GM21786 (cell line): Measurements from ENCODE around the gene ONECUT3.

Experiments
- ATAC-seq: cut with Tn5 transposase; IDR thresholded peaks from one replicate; pipeline ENCODE4 v1.9.1; 2021; ENCODE audit not compliant: unreplicated experiment

ONECUT3 gene

DNA sequence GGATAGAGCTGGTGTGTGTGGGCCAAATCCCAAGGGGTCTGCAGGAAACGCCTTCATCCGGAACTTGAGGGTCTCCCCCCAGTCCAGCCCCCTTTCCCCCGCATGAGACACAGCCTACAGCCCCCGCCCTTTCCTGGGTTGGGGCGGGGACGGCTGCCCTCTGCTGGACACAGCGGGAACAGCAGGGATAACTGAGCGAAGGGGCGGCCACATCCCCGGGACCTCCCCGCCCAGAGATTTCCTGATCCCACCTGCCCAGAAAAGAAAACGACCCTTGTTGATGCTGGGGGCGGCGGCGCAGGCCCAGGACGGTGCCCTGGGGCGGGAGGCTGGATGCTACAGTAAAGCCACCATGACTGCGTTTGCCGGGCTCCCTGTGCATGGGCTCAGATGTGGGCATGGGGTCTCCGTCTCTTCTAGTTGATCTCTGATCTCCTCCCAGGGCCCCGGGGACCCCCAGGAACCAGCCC is 14.2 kb downstream of the ONECUT3 start:
- ATAC-seq, result no peak

DNA sequence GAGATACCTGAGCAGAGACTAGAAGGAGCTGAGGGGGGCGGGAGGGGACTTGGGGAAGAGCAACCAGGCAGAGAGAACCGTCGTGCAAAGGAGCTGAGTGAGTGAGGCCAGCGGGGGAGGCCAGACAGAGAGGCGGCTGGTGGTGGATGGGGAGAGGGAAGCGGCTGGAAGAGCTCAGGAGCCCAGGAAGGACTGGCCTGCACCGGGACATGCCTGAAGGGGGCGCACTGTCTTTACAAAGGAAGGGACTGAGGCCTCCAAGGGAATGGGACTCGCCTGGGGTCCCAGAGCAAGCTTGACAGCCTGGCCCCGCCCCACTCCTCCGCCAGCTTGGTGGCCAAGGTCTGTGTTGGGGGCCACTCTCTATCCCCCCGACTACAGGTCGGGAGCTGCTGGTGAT is 14.9 kb downstream of the ONECUT3 start:
- ATAC-seq, result no peak

DNA sequence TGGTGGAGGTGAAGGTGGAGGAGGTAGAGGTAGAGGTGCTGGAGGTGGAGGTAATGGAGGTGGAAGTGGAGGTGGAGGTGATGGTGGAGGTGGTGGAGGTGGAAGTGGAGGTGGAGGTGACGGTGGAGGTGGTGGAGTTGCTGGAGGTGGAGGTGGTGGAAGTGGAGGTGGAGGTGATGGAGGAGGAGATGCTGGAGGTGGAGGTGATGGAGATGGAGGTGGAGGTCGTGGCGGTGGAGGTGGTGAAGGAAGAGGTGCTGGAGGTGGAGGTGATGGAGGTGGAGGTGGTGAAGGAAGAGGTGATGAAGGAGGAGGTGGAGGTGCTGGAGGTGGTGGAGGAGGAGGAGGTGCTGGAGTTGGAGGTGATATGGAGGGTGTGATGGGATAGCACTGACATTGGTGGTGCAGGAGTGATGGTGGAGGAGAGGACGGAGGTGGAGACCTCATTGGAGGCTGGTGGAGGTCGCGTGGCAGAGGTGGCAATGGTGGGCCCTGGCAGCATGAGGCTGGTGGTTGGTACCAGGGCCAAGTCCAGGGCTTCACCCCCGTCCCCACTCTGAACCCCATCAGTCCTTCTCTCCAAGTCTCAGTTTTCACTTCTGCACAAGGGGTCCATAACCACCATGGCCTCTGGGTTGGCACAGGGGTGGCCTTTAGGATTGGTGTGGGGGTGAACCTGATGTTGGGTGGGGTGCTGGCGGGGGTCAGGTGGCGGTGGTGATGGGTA is 15.8 kb downstream of the ONECUT3 start:
- no peak for ATAC-seq

DNA sequence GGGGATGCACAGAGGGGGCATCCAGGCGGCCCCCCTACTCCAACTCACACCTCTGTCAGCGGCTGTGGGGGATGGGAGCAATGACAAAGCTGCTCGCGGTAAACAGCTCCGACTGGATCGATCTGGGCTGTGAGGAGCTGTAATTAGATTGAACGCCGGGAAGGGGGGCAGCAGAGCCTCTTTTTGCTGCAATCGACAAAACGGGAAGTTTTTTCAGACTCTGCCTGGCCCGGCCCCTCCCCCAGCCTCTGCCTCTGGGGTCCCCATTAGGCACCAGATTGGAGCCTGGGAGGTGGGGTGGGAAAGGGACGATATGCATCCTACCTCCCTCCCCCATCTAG is 16.3 kb downstream of the ONECUT3 start:
- ATAC-seq, result no peak

DNA sequence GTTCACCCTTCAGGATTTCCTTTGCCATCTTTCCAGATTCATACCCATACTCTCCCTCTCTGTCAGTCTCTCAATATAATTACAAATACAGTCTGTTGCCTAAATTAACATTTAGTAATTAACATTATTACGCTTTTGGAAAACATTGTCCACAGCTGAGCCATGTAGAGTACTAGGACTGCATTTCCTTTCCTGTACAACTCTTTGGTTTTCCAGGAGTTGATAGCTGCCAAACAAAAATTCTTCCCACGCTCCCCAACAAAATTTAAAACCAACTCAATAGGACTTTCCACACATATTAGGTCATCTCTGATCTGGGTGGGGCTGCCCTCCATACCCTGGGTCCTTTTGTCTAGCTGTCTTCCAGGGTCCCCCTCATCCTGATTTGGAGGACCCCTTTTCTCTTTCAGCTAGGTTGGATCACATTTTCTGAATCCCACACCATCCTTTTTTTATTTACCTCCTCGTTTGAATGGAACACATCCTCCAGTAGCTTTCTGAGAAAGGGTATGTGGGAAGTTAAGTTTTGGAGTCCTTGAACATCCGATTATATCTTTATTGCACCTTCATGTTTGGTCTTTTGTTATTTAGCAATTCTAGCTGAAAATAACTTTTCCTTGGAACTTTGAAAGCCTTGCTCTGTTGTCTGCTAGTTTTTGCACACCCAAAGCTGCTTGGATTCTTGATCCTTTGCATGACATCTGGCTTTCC is 17.7 kb downstream of the ONECUT3 start:
- no peak for ATAC-seq

DNA sequence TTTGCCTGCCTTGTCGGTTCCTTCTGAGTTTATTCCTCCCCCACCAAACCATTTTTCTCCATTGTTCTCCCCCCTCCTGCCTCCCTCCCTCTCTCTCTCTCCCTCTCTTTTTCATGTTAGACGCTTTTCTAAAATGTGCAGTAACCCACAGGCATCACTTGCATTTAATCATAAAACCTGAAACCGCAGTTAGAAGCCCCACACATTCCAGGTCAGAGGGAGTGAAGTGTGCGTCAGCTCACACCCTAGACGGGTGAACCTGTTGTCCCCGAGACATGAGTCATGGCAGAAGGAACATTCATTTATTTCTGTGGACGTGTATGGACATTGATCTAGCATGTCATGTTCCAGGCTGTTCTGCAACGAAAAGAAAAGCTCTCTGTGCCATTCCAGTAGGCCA is 19.9 kb downstream of the ONECUT3 start:
- no peak for ATAC-seq

DNA sequence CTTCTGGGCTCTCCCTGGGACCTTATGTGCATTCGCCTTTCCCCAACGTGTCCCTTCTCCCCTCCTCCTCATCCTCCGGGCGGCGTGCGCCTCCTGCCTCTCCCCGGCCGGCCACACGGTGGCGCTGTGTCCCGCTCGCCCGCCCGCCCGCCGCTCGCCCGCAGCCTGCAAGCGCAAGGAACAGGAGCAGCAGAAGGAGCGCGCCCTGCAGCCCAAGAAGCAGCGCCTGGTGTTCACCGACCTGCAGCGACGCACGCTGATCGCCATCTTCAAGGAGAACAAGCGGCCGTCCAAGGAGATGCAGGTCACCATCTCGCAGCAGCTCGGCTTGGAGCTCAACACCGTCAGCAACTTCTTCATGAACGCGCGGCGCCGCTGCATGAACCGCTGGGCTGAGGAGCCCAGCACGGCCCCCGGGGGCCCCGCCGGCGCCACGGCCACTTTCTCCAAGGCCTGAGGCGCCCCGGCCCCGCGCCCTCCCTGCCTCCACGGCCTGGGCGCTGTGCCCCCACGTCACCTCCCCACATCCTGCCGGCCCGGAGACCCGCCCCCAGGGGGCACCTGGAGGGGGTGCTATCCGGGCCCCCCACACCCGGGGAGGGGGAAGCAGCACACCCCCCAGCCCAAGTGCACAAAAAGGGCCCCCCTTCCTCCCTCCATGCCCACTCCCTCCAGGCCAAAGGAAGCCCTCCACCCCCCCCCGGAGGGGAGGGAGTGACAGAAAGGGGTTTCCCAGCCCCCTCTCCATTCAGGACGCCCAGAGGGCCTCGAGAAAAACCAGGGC is 21.9 kb downstream of the ONECUT3 start:
- ATAC-seq, result no peak

DNA sequence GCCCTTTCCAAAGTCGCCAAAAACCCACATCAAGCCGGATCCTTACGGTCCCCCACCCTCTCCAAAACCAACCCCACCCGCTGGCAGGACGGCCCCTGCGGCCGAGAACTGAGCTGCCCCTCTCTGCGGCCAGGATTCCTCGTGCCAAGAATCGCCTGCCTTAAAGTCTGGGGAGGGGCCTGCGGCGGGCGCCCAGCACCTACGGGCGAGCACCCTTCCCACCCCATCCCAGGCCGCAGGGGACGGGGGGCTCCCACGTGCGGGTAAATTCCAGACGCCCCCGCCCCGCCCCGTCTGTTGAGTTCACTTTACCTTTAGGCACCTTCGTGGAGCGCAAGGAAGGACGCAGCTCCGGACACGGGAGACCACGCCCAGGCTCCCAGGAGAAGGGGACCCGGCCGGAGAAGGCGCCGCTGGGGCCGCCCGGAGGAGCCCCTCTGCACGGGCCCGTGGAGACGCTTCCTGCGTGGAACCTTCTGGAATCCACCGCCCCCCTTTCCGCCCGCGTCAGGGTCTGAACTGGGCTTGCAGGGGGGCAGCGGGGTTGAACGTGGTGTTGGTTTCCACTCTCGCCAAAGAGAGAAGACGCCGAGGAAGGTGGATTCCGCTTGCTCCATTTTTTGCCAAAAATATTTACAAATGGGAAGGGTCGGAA is 22.8 kb downstream of the ONECUT3 start:
- no peak for ATAC-seq

DNA sequence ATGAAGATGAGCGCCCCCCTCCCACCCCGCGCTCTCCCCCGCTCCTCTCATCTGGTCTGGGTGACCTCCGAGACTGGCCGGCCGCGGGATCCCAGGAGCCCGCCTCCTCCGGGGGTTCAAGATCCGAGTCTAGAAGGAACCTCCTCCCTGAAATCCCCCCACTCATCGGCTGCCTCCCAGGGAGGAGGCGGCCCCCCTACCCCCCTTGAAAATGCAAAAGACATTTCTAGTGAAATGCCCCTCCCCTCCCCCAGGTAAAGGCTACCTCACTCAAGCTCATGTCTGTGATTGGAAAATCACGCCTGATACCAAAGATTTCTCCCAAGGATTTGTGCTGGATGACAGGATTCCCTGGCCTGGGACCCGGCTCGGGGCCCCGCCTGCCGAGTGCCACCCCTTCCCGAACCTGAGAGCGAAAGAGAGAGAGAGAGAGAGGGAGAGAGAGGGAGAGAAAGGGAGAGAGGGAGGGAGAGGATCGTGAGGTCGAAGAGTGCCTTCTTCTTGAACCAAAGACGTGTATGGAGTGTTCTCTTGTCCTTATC is 23.4 kb downstream of the ONECUT3 start:
- ATAC-seq, result no peak

DNA sequence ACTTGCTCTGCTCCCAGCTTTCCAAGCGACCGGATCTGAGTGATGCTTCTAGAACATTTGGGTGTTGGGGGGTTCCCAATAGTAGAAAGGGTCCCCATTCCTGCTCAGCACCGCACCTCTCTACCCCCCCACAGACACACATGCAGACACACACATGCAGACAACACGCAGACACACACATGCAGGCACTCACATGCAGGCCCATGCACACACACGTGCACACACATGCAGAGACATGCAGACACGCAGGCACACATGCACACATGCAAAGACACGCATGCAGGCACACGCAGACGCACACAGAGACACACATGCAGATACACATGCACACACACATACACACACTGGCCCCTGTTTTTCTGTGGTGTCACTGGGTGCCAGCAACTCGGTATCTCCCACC is 23.8 kb downstream of the ONECUT3 start:
- ATAC-seq, result no peak

DNA sequence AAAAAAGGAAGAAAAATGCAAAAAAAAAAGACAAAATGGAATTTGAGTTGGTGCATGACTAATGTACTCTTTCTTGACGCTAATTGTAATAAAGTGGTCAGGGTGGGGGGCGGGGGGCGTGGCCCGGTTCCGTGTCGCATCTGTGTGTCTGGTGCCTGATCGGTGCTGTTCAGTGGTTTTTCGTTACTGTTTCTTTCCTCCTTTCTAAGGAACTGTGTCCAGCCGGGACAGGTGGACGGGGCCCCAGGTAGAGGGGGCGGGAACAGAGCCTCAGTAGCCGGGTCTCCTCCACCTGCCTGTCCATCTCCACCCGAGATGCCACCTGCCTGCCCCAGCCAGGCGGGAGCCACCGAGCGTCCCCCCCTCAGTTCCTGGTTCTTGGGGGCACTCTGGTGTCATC is 26.3 kb downstream of the ONECUT3 start:
- ATAC-seq, result no peak

DNA sequence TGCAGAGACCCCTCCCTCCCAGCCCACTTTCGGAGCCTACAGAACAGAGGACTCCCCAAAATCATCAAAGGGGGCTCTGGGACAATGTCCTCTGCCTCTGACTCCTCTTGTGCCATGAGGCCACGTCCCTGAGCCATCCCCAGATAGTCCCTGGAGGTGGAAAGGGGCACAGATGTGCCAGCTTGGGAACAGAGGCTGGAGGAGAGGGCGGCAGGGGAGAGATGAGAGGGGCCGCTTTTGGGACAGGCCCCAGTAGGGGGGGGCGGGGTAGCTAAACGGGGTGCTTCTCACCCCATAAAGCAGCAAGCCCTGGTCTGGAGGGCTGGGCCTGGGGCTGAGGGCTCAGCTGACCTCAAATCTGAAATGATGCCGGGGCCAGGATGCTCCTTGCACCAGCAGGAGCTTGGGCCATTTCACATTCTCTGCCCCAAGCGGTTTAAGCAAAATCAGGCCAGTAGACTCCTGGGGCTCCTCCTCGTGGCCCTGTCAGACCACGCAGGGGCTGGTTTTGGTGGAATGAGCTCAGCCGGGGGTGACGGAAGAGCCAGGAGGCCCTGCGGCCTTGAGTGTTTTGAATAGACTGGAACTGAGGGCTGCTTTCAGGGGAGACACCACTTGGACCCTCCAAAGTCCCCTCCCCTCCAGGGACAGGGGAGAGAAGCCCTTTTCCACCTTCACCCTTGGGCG is 27.1 kb downstream of the ONECUT3 start:
- ATAC-seq, result no peak

DNA sequence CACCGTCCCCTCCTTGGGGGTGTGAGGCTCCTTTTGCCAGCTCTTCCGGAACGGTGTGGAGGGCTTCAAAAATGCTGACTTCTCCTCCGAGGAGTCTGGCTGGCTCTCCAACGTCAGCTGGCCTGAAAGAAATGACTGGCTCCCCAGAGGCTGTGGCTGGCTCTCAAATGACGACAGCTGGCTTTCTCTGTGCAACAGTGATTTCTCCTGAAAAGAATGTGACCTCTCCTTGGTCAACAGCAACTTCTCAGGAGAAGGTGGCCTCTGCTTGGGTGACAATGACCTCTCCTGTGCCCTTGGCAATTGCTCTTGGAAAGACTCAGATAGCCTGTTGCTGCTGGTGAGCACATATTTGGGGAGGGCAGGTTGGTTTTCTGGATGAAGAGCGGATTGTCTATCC is 29.2 kb downstream of the ONECUT3 start:
- no peak for ATAC-seq

DNA sequence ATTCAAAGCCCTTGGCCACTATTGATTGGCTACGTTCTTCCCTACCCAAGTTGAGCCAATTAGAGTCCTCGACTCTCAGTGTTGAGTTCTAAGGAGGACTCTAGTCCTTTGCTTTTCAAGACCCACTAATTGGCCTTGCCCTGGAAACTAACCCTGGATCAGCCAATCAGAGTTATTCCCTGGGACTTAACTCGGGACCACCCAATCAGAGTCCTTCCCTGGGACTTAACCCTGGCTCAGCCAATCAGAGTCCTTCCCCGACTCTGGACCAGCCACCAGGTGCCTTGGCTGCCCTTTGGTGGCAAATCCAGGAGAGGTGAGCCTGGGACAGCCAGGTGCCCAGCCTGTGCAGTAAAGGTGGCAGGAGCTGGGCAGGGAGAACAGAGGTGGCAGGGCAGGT is 30.0 kb downstream of the ONECUT3 start:
- ATAC-seq, result no peak

DNA sequence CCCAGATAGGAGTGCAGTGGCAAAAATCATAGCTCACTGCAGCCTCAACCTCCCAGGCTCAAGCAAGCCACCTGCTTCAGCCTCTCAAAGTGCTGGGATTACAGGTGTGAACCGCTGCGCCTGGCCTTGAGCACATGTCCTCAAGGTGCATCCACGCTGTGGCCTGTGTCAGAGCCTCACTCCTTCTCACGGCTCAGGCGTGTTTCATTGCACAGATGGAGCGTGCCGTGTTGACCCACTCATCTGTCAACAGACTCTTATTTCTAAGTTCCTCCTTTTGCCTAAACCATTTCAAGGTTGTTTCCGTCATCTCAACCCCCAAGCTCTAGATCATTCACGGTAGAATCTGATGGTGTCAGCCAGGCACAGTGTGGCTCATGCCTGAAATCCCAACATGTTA is 30.6 kb downstream of the ONECUT3 start:
- no peak for ATAC-seq

DNA sequence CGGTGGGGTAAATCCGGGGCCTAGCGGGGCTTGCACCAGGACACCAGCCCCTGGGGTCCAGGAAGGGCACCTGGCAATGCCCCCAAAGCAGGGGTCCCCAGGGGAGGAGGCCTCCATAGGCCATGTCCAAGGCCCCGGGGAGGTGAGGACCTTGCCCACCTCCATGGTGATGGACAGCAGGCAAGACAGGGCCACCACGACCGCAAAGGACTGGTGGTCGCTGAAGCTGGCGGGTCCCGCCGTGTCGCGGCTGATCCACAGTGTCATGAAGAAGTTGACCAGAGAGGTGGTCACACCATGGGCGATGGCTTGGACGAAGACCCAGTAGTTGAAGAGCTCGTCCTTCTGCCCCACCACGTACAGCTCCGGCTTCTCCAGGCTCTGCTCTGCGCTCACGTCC is 32.0 kb downstream of the ONECUT3 start:
- ATAC-seq, result no peak

DNA sequence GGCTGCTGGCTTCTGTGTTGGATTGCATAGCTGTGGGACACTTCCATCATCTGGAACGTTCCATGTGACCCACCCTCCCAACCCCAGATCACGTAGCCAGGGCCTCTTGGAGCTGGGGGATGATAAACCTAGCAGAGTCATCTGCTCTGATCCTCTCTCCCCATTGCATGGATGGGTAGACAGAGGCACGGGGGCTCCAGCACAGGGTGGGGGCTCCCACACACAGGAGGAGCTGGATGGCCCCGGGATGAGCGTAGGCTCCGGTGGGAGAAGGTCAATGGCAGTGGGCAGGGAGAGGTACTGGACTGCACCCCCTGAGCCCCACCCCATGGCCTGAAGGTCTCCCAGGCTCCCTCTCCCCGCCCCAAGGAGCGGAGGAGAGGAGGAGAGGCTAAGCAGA is 33.4 kb downstream of the ONECUT3 start:
- no peak for ATAC-seq

DNA sequence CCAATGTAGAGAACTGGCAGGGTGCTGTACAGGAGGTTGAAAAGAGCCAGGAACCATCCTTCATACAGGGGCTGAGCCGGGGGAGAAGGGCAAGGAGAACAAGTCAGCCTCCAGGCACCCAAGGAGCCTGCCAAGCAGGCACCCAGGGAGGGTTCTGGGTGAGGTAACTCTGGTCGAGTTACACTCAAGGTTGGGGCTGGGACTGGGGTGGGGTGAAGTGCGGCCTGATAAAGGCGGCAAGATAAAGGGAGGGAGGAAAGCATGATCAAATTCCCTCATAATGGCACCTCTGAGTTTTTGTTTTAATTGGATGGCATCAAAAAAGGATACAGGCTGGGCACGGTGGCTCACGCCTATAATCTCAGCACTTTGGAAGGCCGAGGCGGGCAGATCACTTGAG is 33.8 kb downstream of the ONECUT3 start:
- ATAC-seq, result no peak

DNA sequence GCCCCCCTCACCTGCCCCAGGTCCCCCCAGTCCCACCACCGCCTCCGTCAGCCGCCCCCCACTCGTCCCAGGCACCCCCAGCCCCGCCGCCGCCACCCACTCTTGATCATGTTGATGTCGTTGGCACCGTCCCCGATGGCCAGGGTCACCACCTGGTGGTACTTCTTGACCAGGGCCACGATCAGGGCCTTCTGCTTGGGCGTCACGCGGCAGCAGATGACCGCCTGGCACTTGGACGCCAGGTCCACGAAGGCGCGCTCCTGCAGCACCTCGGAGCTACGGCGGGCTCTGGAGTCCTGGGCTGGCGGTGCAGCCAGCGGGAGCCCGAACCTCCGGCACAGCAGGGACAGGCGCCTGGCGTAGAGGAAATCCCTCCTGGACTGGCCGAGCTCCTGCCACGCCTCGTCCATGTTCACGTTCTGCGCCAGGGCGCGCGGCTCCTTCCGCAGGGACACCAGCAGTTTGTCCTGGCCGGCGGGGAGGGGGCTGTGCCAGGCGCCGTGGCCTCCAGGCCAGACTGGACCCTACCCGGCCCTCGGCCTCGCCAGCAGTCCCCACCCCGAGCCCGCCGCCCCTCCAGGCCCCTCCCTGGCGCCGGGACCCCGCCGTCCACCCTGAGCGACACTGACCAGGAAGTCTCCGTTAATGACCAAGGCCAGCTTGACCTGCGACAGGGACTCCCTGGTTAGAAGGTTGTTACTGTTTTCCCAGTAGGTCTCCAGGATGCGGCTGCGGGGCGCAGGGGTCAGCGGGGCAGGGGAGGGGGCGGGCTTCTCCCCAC is 36.1 kb downstream of the ONECUT3 start:
- no peak for ATAC-seq
